Gastroesophageal sphincter (tissue), 3 donors: ENCODE measurements around the gene EVPL.

Experiments used
- CTCF ChIP-seq, 4 experiments: fragments of 200-600 bp in 2 of 4; fragments of 450-650 bp in 2 of 4; sonication (generic) in 1 of 4; IDR thresholded peaks; one replicate each; pipeline ENCODE4 v1.5.1; 2017 to 2019; ENCODE audit warnings: antibody characterized with exemption in 4 of 4, mild to moderate bottlenecking in 2 of 4, moderate library complexity in 2 of 4
- POLR2A ChIP-seq, 2 donors: fragments of 450-650 bp; IDR thresholded peaks; one replicate each; pipeline ENCODE4 v1.6.1; 2017; ENCODE audit warnings: antibody characterized with exemption in 2 of 2, mild to moderate bottlenecking in 2 of 2, moderate library complexity in 1 of 2
- POLR2AphosphoS5 ChIP-seq: sonication (generic); formaldehyde crosslinking; IDR thresholded peaks from one replicate; pipeline ENCODE4 v1.6.1; 2017; ENCODE audit warnings: antibody characterized with exemption

GRCh38 chr17:76075364-76076145, 48.4 kb upstream of the EVPL start:
- peak in 1 of 4 experiments; percentile 17 for TF ChIP-seq CTCF (IDR thresholded peaks at IDR 0.05)
- TF ChIP-seq POLR2A (IDR thresholded peaks at IDR 0.05) = no peak
- no peak for TF ChIP-seq POLR2AphosphoS5
